Stimulated activated naive B cell treated with anti-CD40 and anti-IgM and Interleukin-4, amounts not matched to agents 10 μg/mL and 1 μg/mL and 100 μg/mL, for 72 hours (primary cell): ENCODE measurements around the gene SCFD2.
A peak's percentile ranks its signal among the peaks of the same experiment; 100 is the strongest.
"Not testable (repeated sequence)": the region's sequence is repeated elsewhere in the genome, so short reads cannot be mapped to it uniquely, and the experiment has no call there.

ENCODE experiments used
- ATAC-seq, 2 donors: fragments of 150-1000 bp; cut with Tn5 transposase; replicated peaks; 2 replicates each; pipeline ENCODE4 v1.10.0; 2021; ENCODE audit warnings: moderate library complexity in 1 of 2
- DNase-seq: peaks from one replicate; pipeline ENCODE4 v3.0.0; 2021
- H3K27ac Mint-ChIP-seq: one replicate; pipeline ENCODE4 v1.8.0; 2022; ENCODE audit warnings: mild to moderate bottlenecking, mixed read lengths
- H3K27me3 Mint-ChIP-seq, 2 donors: one replicate each; pipeline ENCODE4 v1.8.0; 2022; ENCODE audit warnings: mixed read lengths in 2 of 2
- H3K36me3 Mint-ChIP-seq, 2 donors: one replicate each; pipeline ENCODE4 v1.8.0; 2022; ENCODE audit warnings: mixed read lengths in 2 of 2, mild to moderate bottlenecking in 1 of 2
- H3K4me1 Mint-ChIP-seq, 2 donors: one replicate each; pipeline ENCODE4 v1.8.0; 2022; ENCODE audit warnings: mixed read lengths in 2 of 2, mild to moderate bottlenecking in 1 of 2
- H3K4me3 Mint-ChIP-seq, 2 donors: one replicate each; pipeline ENCODE4 v1.8.0; 2022; ENCODE audit warnings: mild to moderate bottlenecking in 2 of 2, mixed read lengths in 2 of 2, moderate library complexity in 1 of 2
- H3K9me3 Mint-ChIP-seq, 2 donors: one replicate each; pipeline ENCODE4 v1.8.0; 2022; ENCODE audit warnings: mixed read lengths in 2 of 2, mild to moderate bottlenecking in 1 of 2

SCFD2 gene

GRCh38 chr4:52843351-52843750 lies 522.5 kb downstream of the SCFD2 start:
- Mint-ChIP-seq H3K36me3 (no peaks in the 10 kb centered on the region), H3K27ac (peak overlapping the region; percentile 75), H3K4me3 (no peak overlapping the region), H3K4me1 (peaks cover 15 to 22% of the 10 kb centered on the region in 2 donors), H3K27me3 (no peaks in the 10 kb centered on the region), H3K9me3 (peaks cover 2 to 6% of the 10 kb centered on the region in 2 donors)
- DNase-seq (no peak), ATAC-seq (no peak)

- ATAC-seq, result no peak
These were observed 523.1 kb downstream of the SCFD2 start for GRCh38 chr4:52842792-52843191.

GRCh38 chr4:52841682-52842456 lies 524.0 kb downstream of the SCFD2 start:
- H3K9me3 Mint-ChIP-seq, result peaks cover 2 to 6% of the 10 kb centered on the region in 2 donors
- peaks cover 15 to 22% of the 10 kb centered on the region in 2 donors for H3K4me1 Mint-ChIP-seq
- H3K36me3 Mint-ChIP-seq, result no peaks in the 10 kb centered on the region
- no peak overlapping the region for H3K27ac Mint-ChIP-seq
- no peak for ATAC-seq
- DNase-seq, result no peak
- no peak overlapping the region for H3K4me3 Mint-ChIP-seq
- no peaks in the 10 kb centered on the region for H3K27me3 Mint-ChIP-seq

More at GRCh38 chr4:52842792-52843191, 523.1 kb downstream of the SCFD2 start:
- no peak overlapping the region for H3K4me3 Mint-ChIP-seq
- H3K4me1 Mint-ChIP-seq, result peaks cover 15 to 22% of the 10 kb centered on the region in 2 donors
- no peaks in the 10 kb centered on the region for H3K27me3 Mint-ChIP-seq
- no peaks in the 10 kb centered on the region for H3K36me3 Mint-ChIP-seq
- peaks cover 2 to 6% of the 10 kb centered on the region in 2 donors for H3K9me3 Mint-ChIP-seq
- no peak overlapping the region for H3K27ac Mint-ChIP-seq
- no peak for DNase-seq

- Mint-ChIP-seq H3K4me3 (no peak overlapping the region), H3K27ac (no peak overlapping the region), H3K27me3 (no peaks in the 10 kb centered on the region), H3K36me3 (no peaks in the 10 kb centered on the region), H3K9me3 (peaks cover 2 to 6% of the 10 kb centered on the region in 2 donors), H3K4me1 (peaks cover 15 to 22% of the 10 kb centered on the region in 2 donors)
- no peak for ATAC-seq
- no peak for DNase-seq
These were observed 525.1 kb downstream of the SCFD2 start for GRCh38 chr4:52840531-52841370.

- peaks cover 2 to 5% of the 10 kb centered on the region in 2 donors for H3K9me3 Mint-ChIP-seq
- no peak overlapping the region for H3K4me3 Mint-ChIP-seq
- no peak overlapping the region for H3K27ac Mint-ChIP-seq
- no peaks in the 10 kb centered on the region for H3K36me3 Mint-ChIP-seq
- ATAC-seq (no peak), DNase-seq (no peak)
- H3K4me1 Mint-ChIP-seq, result peaks cover 14 to 20% of the 10 kb centered on the region in 2 donors
- H3K27me3 Mint-ChIP-seq, result no peaks in the 10 kb centered on the region
These were observed 526.9 kb downstream of the SCFD2 start for GRCh38 chr4:52838729-52839586.

- no peak for ATAC-seq
- Mint-ChIP-seq H3K4me3 (no peak overlapping the region), H3K27me3 (peaks cover 0 to under 1% of the 10 kb centered on the region in 2 donors), H3K27ac (no peak overlapping the region), H3K4me1 (peaks cover 4 to 10% of the 10 kb centered on the region in 2 donors), H3K36me3 (no peaks in the 10 kb centered on the region), H3K9me3 (no peaks in the 10 kb centered on the region)
- DNase-seq, result no peak
These were observed 527.9 kb downstream of the SCFD2 start for GRCh38 chr4:52837716-52838558.

GRCh38 chr4:52836678-52837077 lies 529.2 kb downstream of the SCFD2 start:
- ATAC-seq (no peak), DNase-seq (no peak)
- H3K27me3 Mint-ChIP-seq, result peaks cover 10 to 13% of the 10 kb centered on the region in 2 donors
- no peaks in the 10 kb centered on the region for H3K36me3 Mint-ChIP-seq
- no peaks in the 10 kb centered on the region for H3K9me3 Mint-ChIP-seq
- no peak overlapping the region for H3K4me3 Mint-ChIP-seq
- H3K27ac Mint-ChIP-seq, result no peak overlapping the region
- no peaks in the 10 kb centered on the region for H3K4me1 Mint-ChIP-seq

GRCh38 chr4:52836120-52836519 lies 529.7 kb downstream of the SCFD2 start:
- H3K4me3 Mint-ChIP-seq, result no peak overlapping the region
- ATAC-seq, result no peak
- H3K27ac Mint-ChIP-seq, result no peak overlapping the region
- H3K27me3 Mint-ChIP-seq, result peaks cover 10 to 13% of the 10 kb centered on the region in 2 donors
- H3K9me3 Mint-ChIP-seq, result no peaks in the 10 kb centered on the region
- H3K4me1 Mint-ChIP-seq, result no peaks in the 10 kb centered on the region
- H3K36me3 Mint-ChIP-seq, result no peaks in the 10 kb centered on the region
- no peak for DNase-seq

GRCh38 chr4:52834641-52835456 lies 531.0 kb downstream of the SCFD2 start:
- H3K9me3 Mint-ChIP-seq, H3K4me1 Mint-ChIP-seq, DNase-seq, H3K4me3 Mint-ChIP-seq, H3K27ac Mint-ChIP-seq, ATAC-seq, H3K36me3 Mint-ChIP-seq: not testable (repeated sequence)
- peaks cover 13 to 14% of the 10 kb centered on the region in 2 donors for H3K27me3 Mint-ChIP-seq

- DNase-seq, result no peak
These were observed 531.8 kb downstream of the SCFD2 start for GRCh38 chr4:52833941-52834525.

GRCh38 chr4:52825460-52826090 lies 540.3 kb downstream of the SCFD2 start:
- Mint-ChIP-seq H3K27ac (no peak overlapping the region), H3K9me3 (no peaks in the 10 kb centered on the region), H3K27me3 (peaks cover 0 to 5% of the 10 kb centered on the region in 2 donors), H3K36me3 (no peaks in the 10 kb centered on the region), H3K4me1 (no peaks in the 10 kb centered on the region), H3K4me3 (no peak overlapping the region)
- DNase-seq (no peak), ATAC-seq (no peak)

More at GRCh38 chr4:52833941-52834525, 531.8 kb downstream of the SCFD2 start:
- no peaks in the 10 kb centered on the region for H3K4me1 Mint-ChIP-seq
- H3K36me3 Mint-ChIP-seq, result no peaks in the 10 kb centered on the region
- no peaks in the 10 kb centered on the region for H3K9me3 Mint-ChIP-seq
- ATAC-seq, result no peak
- no peak overlapping the region for H3K4me3 Mint-ChIP-seq
- no peak overlapping the region for H3K27ac Mint-ChIP-seq
- H3K27me3 Mint-ChIP-seq, result peaks cover 13 to 16% of the 10 kb centered on the region in 2 donors
